KG1 (cell line): ENCODE data around the gene RNF25.
A peak's percentile ranks its signal among the peaks of the same experiment; 100 is the strongest.

Source experiments
- DNase-seq: peaks from one replicate; lab custom pipeline; 2025; lab: John Stamatoyannopoulos, UW

Gene RNF25

GRCh38 chr2:218671654-218672566 is at the start of gene RNF25, which contains the start of gene STK36:
TSS of gene RNF25 (minus strand) at chr2:218672002. CDS start at chr2:218671970, 32 bp downstream.
TSS of gene STK36 (plus strand) at chr2:218672086. CDS start at chr2:218672830, 744 bp downstream.
- DNase-seq: peak; percentile 52

- no peak for DNase-seq
Observed at GRCh38 chr2:218721488-218721887, 49.7 kb upstream of the RNF25 start.

GRCh38 chr2:218720048-218721041 is 48.5 kb upstream of the RNF25 start:
- no peak for DNase-seq

GRCh38 chr2:218719457-218719856 is 47.7 kb upstream of the RNF25 start:
- no peak for DNase-seq

- DNase-seq: no peak
Observed at GRCh38 chr2:218718058-218718457, 46.3 kb upstream of the RNF25 start.

- no peak for DNase-seq
Observed at GRCh38 chr2:218717262-218717661, 45.5 kb upstream of the RNF25 start.

GRCh38 chr2:218716070-218716469 is 44.3 kb upstream of the RNF25 start:
- DNase-seq: no peak

- no peak for DNase-seq
Observed at GRCh38 chr2:218713922-218714321, 42.1 kb upstream of the RNF25 start.

GRCh38 chr2:218711550-218711929 is 39.7 kb upstream of the RNF25 start:
- DNase-seq: no peak

GRCh38 chr2:218710687-218711549 is 39.1 kb upstream of the RNF25 start, which contains the start of gene TTLL4:
TSS of gene TTLL4 (plus strand) at chr2:218710835. CDS start at chr2:218737677, 26,842 bp downstream.
- DNase-seq: peak; percentile 90

- DNase-seq: no peak
Observed at GRCh38 chr2:218710334-218710686, 38.5 kb upstream of the RNF25 start.

GRCh38 chr2:218709908-218710307 is 38.1 kb upstream of the RNF25 start:
- no peak for DNase-seq

GRCh38 chr2:218708086-218708485 is 36.3 kb upstream of the RNF25 start:
- DNase-seq: no peak

- no peak for DNase-seq
Observed at GRCh38 chr2:218703341-218703740, 31.5 kb upstream of the RNF25 start.

- DNase-seq: no peak
Observed at GRCh38 chr2:218701806-218702205, 30.0 kb upstream of the RNF25 start.

GRCh38 chr2:218698885-218699284 is 27.1 kb upstream of the RNF25 start:
- DNase-seq: no peak

- DNase-seq: no peak
Observed at GRCh38 chr2:218694405-218695145, 22.8 kb upstream of the RNF25 start.

GRCh38 chr2:218691234-218691633 is 19.4 kb upstream of the RNF25 start:
- DNase-seq: no peak

- peak; percentile 28 for DNase-seq
Observed at GRCh38 chr2:218687400-218688060, 15.7 kb upstream of the RNF25 start.

GRCh38 chr2:218680061-218680460 is 8.3 kb upstream of the RNF25 start:
- no peak for DNase-seq
